GM19395 (cell line): ENCODE measurements around the gene RAB3GAP1.
"Not testable (repeated sequence)": the region's sequence is repeated elsewhere in the genome, so short reads cannot be mapped to it uniquely, and the experiment has no call there.

Experiments
- ATAC-seq: cut with Tn5 transposase; IDR thresholded peaks from one replicate; pipeline ENCODE4 v1.9.1; 2021; ENCODE audit warnings: mild to moderate bottlenecking, moderate library complexity; ENCODE audit not compliant: unreplicated experiment

The RAB3GAP1 gene

GRCh38 chr2:135052042-135052876 lies at the start of gene RAB3GAP1:
TSS of gene RAB3GAP1 (plus strand) at chr2:135052292. CDS start at chr2:135052308, 16 bp downstream.
- ATAC-seq = peak; percentile 84

DNA sequence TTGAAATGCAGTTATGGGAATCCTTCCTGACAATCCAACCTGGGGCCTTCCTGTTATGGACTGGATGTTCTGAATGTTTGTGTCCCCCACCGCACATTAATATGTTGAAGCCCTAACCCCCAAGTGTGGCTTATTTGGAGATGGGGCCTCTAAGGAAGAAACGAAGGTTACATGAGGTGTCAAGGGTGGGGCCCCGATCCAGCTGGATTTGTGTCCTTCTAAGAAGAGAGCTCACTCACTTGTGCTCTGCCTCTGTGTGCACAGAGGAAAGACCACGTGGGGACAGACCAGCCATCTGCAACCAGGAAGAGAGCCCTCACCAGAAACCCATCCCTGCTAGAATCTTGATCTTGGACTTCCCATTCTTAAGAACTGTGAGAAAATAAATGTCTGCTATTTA lies 49.3 kb upstream of the RAB3GAP1 start:
- ATAC-seq = no peak

GRCh38 chr2:135004005-135004746 lies 47.9 kb upstream of the RAB3GAP1 start:
- ATAC-seq = peak; percentile 95

DNA sequence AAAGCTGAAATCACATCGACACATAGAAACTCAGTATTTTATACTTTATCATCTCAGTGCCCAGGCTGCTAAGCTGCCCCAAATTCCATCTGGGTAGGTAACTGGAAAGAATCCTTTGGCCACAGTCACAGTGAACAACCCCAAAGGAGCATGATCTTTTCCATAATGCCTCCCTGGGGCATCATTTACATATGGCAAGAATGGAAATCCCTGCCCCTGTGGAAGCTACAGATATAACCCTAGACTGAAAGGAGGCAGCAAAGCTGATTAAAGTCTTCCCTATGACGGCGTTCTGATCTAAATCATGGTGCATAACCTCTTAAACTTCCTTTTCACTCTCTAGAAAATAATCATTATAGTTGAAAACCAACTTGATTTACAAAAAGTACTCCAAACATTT lies 46.3 kb upstream of the RAB3GAP1 start:
- no peak for ATAC-seq

GRCh38 chr2:135009339-135009738 lies 42.8 kb upstream of the RAB3GAP1 start:
- ATAC-seq = no peak

- ATAC-seq = no peak
Observed at GRCh38 chr2:135010200-135010942, 41.7 kb upstream of the RAB3GAP1 start.

DNA sequence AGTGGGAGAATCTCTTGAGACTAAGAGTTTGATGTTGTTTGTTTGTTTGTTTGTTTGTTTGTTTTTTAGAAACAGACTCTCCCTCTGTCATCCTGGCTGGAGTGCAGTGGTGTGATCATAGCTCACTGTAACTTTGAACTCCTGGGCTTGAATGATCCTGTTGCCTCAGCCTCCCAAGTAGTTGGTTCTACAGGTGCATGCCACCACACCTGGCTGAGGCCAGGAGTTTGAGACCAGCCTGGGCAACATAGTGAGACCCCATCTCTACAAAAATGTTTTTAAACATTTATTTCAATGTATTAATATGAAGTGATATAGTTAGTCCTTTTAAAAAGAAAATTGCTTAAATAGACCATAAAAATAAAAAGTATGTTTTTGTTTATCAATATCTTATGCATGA lies 40.5 kb upstream of the RAB3GAP1 start:
- ATAC-seq = no peak

DNA sequence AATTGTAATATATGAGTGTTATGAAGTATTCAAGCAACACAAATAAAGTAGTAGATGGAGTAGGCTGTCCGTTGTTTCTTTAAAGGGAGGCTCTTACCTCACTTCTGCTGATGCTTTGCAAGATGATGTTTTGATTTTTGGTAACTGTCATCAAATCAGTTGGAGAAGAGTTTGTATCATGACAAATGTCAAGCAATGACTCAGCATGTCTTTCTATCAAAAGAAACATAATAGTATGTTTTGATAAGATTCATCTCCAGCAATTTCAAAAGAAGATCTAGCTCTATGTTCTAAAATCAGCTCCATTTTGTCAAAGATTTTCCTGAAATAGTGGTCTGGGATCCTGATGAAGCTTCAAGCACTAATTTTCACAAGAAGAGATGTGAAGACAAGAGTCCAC lies 30.5 kb upstream of the RAB3GAP1 start:
- no peak for ATAC-seq

GRCh38 chr2:135022952-135023880 lies 28.9 kb upstream of the RAB3GAP1 start:
- no peak for ATAC-seq

GRCh38 chr2:135023886-135024485 lies 28.1 kb upstream of the RAB3GAP1 start:
- no peak for ATAC-seq

DNA sequence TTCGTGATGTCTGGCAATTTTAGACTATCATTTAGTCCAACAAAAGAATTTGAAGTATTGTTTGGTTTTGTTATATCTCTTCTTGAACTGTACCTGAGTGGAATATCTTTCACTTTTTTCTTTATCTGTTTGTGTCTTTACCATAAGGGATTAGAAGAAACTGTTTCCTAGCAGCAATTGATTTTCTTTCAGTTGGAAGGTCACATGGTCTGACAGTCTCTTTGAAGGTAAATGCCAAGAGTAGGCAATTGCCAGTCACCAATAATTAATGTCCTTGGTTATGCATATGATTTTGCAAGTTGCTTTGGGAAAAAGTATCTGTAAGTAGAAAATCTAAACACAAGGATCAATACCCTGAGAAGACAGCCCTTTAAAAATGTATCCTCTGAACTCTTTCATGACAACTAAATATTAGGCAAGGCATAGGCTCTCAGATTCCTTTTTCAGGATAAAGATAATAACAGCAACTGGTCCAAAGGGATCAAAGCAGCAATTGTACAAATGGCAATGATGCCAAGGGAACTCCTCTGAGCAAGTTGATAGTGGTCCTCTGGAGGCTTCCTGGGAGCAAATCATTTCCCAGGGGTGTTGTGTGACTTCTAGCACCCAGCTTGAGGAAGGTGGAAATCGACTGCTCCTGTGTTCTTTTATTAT lies 22.5 kb upstream of the RAB3GAP1 start:
- ATAC-seq = no peak

DNA sequence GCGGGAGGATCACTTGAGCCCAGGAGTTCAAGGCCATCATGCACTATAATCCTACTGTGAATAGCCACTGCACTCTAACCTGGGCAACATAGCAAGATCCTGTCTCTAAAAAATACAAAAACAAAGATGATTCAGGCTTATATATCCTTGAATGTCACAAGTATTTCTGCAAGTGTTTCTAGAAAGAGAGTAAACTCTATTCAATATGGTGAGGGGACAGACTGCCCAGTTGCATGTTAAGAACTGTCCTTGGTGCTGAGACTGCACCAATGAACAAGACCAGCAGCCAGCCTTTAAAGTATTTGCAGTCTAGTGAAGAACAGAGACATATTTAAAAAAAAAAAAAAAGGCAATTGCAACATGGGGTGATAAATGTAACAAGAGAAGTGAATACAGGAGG lies 21.3 kb upstream of the RAB3GAP1 start:
- no peak for ATAC-seq

DNA sequence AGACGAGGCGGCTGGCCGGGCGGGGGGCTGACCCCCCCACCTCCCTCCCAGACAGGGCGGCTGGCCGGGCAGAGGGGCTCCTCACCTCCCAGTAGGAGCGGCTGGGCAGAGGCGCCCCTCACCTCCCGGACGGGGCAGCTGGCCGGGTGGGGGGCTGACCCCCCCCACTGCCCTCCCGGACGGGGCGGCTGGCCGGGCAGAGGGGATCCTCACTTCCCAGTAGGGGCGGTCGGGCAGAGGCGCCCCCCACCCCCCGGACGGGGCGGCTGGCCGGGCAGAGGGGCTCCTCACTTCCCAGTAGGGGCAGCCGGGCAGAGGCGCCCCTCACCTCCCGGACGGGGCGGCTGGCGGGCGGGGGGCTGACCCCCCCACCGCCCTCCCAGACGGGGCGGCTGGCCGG lies 18.9 kb upstream of the RAB3GAP1 start:
- not testable (repeated sequence) for ATAC-seq

GRCh38 chr2:135037831-135038230 lies 14.3 kb upstream of the RAB3GAP1 start:
- no peak for ATAC-seq

DNA sequence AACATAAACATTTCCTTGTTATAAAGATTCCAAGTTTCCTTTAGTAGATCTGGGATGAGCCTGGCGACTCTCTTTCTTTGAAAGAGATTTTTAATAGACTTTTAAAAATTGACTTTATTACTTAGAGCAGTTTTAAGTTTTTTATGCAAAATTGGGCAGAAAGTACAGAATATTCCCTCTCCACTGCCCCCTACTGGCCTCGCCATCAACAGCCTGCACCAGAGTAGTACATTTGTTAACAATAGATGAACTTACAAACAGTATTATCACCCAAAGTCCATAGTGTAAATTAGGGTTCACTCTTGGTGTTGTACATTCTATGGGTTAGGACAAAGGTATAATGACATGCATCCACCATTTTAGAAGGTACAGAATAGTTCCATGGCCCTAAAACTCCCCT lies 8.7 kb upstream of the RAB3GAP1 start:
- ATAC-seq = no peak

DNA sequence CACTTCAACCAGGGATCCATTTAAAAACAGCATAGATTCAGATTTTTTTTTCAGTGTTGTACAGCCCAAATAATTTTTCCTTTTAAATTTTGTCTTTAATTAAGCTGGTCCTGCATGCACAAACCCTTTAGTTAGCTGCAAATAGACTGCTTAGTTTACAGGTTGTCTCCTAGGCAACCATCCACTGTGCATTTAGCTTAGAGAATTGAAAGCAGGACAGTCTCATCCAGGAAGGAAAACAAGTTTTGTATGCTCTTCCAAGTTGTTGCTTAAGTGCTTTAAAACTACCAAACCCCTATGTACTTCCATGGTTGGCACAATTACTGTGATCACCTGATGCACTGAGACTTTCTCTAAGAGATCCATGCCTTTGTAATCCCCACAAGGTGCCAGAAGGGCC lies 4.8 kb upstream of the RAB3GAP1 start, which contains the start of gene MAP3K19:
Gene MAP3K19, minus strand, starts transcription at position 148 of the 400 bp plus-strand sequence. CDS start 22,800 bp downstream, outside the sequence.
- ATAC-seq = no peak

GRCh38 chr2:135048122-135048521 lies 4.0 kb upstream of the RAB3GAP1 start:
- no peak for ATAC-seq

DNA sequence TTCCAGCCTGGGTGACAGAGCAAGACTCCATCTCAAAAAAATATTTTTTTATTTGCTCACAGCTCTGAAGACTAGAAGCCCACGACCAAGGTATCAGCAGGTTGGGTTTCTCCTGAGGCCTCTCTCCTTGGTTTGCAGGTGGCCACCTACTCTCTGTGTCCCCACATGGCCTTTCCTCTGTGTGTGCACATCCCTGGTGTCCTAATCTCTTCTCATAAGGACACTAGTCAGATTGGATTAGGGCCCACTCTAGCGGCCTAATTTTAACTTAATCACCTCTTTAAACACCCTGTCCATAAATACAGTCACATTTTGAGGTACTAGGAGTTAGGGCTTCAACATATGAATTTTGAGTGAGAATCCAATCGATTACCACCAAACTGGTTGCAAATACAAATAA lies 2.0 kb upstream of the RAB3GAP1 start:
- ATAC-seq = no peak

DNA sequence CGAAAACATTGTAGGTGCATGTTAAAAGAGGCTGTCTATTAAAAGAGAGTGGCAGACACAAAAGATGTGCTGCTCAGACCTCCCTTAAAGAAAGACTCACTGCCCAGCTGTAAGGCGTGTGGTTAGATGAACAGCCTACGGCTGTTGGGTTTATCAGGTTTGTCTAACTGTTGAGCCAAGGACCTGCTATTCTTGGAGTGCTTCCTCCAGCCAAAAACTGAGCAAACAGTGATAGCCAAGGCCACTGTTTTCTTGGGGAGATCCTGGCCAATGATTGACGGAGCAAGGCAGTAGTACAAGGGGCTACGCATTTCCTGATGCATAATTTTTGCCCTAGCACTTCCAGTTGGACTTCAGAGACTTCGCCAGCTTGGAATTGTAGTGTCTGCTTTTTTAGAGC lies 1.4 kb upstream of the RAB3GAP1 start:
- ATAC-seq = no peak
